Cortex of kidney (tissue), 1 donor: Measurements from ENCODE around the gene RPL5.

Source experiments
- DNase-seq: peaks from one replicate; lab custom pipeline; 2025; lab: John Stamatoyannopoulos, UW

Gene RPL5

GRCh38 chr1:92855236-92855635 lies 23.4 kb downstream of the RPL5 start:
- no peak for DNase-seq

GRCh38 chr1:92857817-92858216 lies 26.0 kb downstream of the RPL5 start:
- no peak for DNase-seq

- DNase-seq, result no peak
Measured at GRCh38 chr1:92858564-92859399, 26.9 kb downstream of the RPL5 start.

- no peak for DNase-seq
Measured at GRCh38 chr1:92859400-92860039, 27.7 kb downstream of the RPL5 start.

GRCh38 chr1:92862605-92863004 lies 30.8 kb downstream of the RPL5 start:
- no peak for DNase-seq

GRCh38 chr1:92864131-92864530 lies 32.3 kb downstream of the RPL5 start:
- DNase-seq, result no peak

- DNase-seq, result no peak
Measured at GRCh38 chr1:92870591-92870990, 38.8 kb downstream of the RPL5 start.

GRCh38 chr1:92872719-92873118 lies 40.9 kb downstream of the RPL5 start:
- no peak for DNase-seq

- DNase-seq, result no peak
Measured at GRCh38 chr1:92874987-92875386, 43.1 kb downstream of the RPL5 start.

- DNase-seq, result no peak
Measured at GRCh38 chr1:92876351-92876750, 44.5 kb downstream of the RPL5 start.

GRCh38 chr1:92877081-92877711 lies 45.4 kb downstream of the RPL5 start:
- no peak for DNase-seq

- DNase-seq, result no peak
Measured at GRCh38 chr1:92877792-92878191, 46.0 kb downstream of the RPL5 start.

- no peak for DNase-seq
Measured at GRCh38 chr1:92879316-92879968, 47.6 kb downstream of the RPL5 start.

- no peak for DNase-seq
Measured at GRCh38 chr1:92881391-92881790, 49.6 kb downstream of the RPL5 start.

- no peak for DNase-seq
Measured at GRCh38 chr1:92882819-92883218, 51.0 kb downstream of the RPL5 start.

- DNase-seq, result no peak
Measured at GRCh38 chr1:92883297-92883696, 51.5 kb downstream of the RPL5 start.

- no peak for DNase-seq
Measured at GRCh38 chr1:92884195-92884594, 52.4 kb downstream of the RPL5 start.

GRCh38 chr1:92886886-92887419 lies 55.1 kb downstream of the RPL5 start:
- DNase-seq, result no peak

- DNase-seq, result no peak
Measured at GRCh38 chr1:92887465-92887864, 55.6 kb downstream of the RPL5 start.
